GM19240 (cell line): ENCODE data around the gene KANK4.

Source experiments
- DNase-seq: peaks from one replicate; pipeline ENCODE4 v3.0.0; 2011; ENCODE audit warnings: low spot score; ENCODE audit not compliant: insufficient read length

The KANK4 gene

GRCh38 chr1:62304975-62305374 lies 14.3 kb downstream of the KANK4 start:
- no peak for DNase-seq

- no peak for DNase-seq
These were observed 14.7 kb downstream of the KANK4 start for GRCh38 chr1:62304515-62304914.

- no peak for DNase-seq
These were observed 17.4 kb downstream of the KANK4 start for GRCh38 chr1:62301726-62302390.

GRCh38 chr1:62299426-62300200 lies 19.6 kb downstream of the KANK4 start:
- DNase-seq = no peak

DNA sequence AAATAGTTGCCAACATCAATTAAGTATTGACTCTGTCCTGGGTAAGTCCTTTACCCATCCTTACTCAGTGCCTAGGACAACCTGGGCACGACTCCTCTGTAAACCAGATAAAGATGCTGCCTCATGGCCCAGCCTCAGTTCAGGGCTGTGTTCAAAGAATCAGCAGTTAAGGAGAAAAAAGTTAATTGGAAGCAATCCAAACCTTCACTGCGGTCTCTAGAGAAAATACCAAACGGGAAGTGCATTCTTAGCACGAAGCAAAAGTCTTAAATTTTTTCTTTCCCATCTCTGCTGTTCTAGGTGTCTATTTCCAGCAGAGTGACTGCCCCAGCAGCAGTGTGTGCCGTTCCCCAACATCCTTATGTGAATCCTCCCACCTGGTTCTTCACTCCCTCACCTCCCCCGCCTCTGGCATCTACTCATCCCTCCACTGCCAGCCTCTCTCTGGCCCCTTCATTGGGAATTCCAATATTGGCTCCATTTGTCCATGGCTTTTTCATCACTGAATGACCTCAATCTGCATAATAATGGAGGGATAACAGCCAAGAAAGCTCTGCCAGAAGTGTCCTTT lies 23.2 kb downstream of the KANK4 start:
- DNase-seq = no peak

DNA sequence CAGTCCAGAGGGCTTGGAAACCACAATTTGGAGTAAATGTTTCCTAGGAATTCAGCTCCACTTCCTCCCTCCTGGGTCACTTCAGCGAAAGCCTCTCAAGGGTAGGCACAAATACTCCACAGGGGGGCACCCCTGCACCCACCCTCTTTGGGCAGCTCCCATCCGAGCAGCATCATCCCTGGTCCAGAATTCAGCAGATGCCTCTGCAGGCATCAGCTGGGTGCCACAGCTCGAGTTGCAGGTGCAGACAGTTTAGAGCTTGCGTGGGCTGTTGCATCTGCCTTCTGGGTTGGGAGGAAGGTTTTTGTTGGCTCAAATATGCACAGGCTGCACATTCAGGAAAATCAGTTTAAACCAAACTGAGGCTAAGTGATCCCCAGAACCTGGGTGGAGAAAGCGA lies 25.0 kb downstream of the KANK4 start:
- no peak for DNase-seq

GRCh38 chr1:62288662-62289061 lies 30.6 kb downstream of the KANK4 start:
- no peak for DNase-seq

DNA sequence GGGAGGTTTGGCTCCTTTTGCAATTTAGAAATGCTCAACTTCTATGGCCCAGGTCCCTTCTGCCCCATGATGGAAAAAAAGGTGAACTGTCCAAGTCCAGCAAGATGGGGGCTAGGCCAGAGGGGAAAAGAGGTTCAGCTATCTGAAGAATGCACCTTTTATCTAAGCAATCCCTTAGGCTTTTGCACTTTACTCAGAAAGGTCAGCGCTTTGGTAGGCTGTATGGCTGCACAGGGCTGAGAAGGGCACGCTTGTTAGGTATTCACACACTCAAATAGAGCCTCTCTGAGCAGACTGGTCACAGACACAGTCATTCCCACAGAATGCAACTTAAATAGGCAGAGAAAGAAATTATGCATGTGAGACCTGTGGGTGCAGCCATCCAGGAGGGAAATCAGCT lies 31.0 kb downstream of the KANK4 start:
- no peak for DNase-seq

DNA sequence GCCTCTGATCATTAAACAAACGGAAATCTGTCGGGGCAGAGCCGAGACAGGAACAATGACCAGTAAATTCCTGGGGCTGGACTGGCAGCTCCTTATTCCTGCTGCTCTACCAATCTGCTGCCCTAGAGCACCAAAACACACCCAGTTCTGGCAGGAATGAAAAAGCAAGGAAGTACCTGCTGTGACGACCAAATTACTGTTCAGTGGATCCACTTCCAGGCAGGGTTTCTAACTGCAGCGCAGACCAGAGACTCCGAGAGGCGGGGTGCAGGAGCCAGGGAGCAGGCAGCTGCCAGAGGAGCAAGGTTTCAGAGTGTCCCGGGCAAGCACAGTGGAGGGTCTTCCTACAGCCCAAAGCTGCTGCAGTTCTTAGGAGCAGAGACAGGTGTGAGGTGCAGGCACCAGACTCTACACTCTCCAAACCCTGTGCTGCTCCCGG lies 32.4 kb downstream of the KANK4 start:
- DNase-seq = no peak

DNA sequence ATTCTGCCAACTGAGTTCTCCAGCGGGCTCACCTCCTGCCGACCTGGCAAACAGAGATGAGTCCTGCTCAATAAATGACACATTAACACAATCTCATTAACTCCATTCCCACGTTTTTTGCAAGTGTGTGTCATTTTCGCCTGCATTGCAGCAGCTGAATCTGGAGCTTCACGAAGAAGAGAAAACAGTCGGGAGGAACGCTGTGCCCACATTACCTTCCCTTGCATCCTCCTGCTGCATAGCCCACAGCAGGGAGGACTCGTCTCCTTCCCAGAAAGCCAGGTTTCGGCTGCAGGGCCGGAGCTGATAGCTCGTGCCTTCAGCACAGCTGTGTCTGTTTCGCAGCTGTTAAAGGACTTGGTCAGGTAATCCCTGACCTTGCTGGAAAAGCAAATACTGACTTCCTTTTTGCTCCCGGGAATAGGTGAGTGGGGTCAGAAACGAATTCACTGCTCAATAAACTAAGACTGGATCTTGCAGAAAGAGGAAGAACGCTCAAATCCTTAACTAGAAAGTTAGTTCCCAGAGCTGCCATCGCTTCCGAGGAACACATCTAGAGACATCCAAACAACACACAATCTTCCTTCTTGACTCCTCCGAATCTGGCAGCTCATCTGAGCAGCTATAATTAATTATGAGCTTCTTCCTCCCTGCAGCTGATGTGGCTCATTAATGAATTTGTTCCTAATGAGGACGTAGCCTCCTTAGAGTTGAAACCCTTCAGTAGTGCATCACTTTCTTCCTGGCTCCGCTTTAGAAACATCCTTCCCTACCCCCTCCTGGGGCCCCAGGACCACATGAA lies 33.0 kb downstream of the KANK4 start:
- no peak for DNase-seq

- DNase-seq = no peak
These were observed 33.8 kb downstream of the KANK4 start for GRCh38 chr1:62285440-62285839.

DNA sequence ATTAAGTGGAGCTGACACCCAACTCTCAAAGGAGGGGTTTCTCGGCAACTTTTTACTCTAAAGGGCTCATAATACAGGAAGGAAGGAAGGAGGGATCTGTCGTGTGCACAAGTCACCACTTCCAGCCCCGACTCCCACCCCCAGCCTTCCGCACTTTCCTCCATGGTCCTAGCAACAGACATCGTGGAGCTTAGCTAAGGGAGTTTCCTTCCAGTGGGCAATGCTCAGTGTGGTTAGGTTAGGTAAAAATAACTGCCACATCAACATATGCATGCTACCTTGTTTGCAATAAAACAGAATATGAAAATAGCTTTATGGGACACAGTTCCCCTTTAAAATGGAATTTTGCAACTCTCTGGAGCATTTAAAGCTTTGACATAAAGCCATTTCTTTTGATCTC lies 35.2 kb downstream of the KANK4 start:
- no peak for DNase-seq

- DNase-seq = no peak
These were observed 36.1 kb downstream of the KANK4 start for GRCh38 chr1:62282909-62283755.

DNA sequence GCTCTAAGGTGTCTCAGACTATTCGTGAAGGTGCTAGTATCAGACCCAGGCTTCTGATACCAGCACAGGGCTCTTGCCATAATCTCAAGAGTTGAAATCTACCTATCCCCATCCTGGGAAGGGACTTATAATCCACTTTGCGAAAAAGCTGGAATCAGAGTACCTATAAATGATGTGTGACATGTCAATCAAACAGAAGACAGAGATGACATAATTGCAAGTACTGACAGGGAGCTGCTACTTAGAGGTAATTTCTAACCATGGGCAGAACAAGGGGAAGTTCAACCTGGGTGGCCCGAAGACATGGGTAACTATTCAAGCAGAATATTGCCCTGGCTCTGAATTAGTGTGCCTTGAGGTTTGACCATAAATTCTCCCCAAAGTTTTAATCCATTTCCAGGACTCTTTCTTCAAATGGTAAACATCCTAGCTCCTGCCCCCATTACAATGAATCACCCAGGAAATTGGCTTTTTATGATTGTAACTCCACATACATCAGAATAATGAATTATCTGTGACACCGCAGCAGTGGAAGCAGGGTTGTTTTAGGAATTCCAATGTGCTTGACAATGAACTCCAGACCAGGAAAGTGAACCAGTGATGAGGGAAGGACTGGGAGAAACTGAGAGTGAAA lies 37.2 kb downstream of the KANK4 start:
- no peak for DNase-seq

GRCh38 chr1:62280960-62281465 lies 38.2 kb downstream of the KANK4 start:
- DNase-seq = no peak

DNA sequence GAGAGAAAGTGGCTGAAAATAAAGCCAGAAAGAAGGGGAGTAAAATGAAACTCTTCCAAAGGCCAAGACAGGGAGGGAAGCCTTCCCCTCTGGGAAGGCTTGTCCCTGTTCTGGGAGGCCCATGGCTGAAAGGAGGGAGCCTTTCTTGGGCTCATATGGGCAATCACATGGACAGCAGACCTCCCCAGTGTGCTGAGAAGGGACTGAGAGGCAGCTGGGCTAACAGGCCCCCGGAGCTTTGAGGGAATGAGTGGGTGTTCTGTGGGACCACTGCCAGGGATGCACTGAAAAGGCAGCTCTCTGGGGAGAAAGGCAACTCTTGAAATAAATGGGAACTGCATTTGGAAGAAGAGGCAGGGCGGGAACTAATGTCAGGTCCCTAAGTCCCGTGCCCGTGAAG lies 39.1 kb downstream of the KANK4 start:
- no peak for DNase-seq

DNA sequence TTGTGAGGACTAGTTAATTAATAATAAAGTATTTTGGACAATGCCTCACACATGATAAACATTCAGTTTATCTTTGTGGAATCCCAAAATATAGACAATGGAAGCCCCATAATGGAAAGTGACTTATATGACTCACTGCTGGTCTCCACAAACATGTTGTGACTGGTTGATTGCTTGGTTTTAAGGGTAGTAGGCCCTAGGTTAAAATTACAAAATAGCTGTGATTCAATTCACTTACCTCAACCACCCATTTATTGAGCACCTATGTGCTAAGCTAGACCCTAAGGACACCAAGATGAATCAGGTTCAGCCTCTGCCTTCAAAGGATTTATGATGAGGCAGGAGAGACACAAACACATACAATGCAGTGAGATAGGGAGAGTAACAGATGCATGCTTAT lies 42.4 kb downstream of the KANK4 start:
- no peak for DNase-seq

GRCh38 chr1:62274496-62275485 lies 44.4 kb downstream of the KANK4 start:
- no peak for DNase-seq

DNA sequence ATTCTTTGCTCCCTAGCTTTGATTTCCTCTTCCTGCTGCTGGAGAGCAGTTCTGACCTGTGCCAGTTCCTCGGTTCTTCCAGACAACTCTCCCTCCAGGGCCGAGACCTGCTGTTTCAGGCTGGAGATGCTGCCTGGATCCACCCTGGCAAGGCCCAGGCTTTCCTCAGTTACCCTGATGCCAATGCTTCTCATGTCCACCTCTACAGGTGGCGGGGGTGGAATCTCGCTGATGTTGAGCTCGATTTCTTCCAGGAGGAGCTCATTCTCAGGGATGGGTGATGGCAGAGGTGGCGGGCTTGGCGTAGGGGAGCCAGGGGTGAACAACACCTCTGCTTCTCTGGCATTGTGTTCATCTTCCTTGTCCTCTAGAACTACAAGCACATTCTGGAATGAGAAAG lies 45.3 kb downstream of the KANK4 start:
- DNase-seq = no peak
